Measurements from ENCODE around the gene GRIFIN. TPM values are rescaled to one million over a fixed set of nuclear protein-coding genes. Genes with fewer than 3 reads are reported as not detected.

Gene GRIFIN, protein sequence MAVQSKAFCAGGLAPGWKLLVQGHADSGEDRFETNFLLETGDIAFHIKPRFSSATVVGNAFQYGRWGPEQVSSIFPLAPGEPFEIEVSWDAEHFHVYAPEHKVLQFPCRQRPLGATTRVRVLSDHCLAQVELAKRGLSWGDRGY
- not detected for total RNA-seq

GRCh38 chr7:2476298-2476697 is at the start of gene GRIFIN:
GRIFIN (minus strand) TSS chr7:2476398; CDS start chr7:2476383, 15 bp downstream.
- ATAC-seq, result no peak
- no peaks in the 10 kb centered on the region for H3K36me3 Mint-ChIP-seq (ENCODE audit: insufficient read depth)
- H3K4me1 Mint-ChIP-seq (ENCODE audit: low read depth), result no peaks in the 10 kb centered on the region
- no peak within 1 kb of the TSS for H3K4me3 Mint-ChIP-seq
- DNase-seq, result no peak
- no peaks in the 10 kb centered on the region for H3K9me3 Mint-ChIP-seq
- no peaks in the 10 kb centered on the region for H3K27me3 Mint-ChIP-seq (ENCODE audit: low read depth)

DNA sequence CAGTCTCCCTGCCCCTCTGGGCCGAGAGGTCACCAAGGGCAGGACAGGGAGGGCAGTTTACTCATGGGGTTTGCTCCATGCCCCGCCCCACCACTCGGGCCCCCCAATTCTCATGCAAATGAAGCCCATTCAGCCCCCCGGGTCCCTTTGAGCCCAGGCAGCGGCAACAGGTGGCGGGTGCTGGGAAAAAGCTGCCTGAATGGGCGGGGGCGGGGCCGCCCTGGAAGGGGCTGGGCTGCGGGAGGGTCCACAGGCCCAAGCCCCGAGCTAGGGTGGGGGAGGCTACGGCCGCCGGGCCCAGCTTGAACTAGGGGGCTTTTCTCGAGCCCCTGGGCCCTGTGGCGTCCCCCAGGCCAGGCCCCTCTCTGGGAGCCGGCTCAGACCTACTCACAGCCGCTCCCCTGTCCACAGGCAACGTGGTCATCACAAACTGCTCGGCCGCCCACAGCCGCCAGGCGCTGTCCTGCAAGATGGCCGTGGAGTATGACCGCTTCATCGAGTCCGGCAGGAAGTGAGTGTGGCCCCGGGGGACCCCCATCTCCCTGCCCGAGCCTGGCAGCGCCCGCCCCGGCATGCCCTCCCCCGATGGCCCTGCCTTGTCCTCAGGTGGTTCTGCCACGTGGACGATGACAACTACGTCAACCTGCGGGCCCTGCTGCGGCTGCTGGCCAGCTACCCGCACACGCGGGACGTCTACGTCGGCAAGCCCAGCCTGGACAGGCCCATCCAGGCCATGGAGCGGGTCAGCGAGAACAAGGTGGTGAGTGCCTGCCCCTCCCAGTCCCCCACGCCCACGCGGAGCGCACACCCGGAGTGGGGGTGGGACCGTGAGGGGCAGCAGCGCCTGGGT is 48.8 kb upstream of the GRIFIN start:
- Mint-ChIP-seq H3K9me3 (no peaks in the 10 kb centered on the region), H3K36me3 (ENCODE audit: insufficient read depth) (peaks cover 4% of the 10 kb centered on the region), H3K4me3 (no peak overlapping the region), H3K27me3 (ENCODE audit: low read depth) (no peaks in the 10 kb centered on the region), H3K4me1 (ENCODE audit: low read depth) (peaks cover 62% of the 10 kb centered on the region)
- DNase-seq, result no peak
- no peak for ATAC-seq

DNA sequence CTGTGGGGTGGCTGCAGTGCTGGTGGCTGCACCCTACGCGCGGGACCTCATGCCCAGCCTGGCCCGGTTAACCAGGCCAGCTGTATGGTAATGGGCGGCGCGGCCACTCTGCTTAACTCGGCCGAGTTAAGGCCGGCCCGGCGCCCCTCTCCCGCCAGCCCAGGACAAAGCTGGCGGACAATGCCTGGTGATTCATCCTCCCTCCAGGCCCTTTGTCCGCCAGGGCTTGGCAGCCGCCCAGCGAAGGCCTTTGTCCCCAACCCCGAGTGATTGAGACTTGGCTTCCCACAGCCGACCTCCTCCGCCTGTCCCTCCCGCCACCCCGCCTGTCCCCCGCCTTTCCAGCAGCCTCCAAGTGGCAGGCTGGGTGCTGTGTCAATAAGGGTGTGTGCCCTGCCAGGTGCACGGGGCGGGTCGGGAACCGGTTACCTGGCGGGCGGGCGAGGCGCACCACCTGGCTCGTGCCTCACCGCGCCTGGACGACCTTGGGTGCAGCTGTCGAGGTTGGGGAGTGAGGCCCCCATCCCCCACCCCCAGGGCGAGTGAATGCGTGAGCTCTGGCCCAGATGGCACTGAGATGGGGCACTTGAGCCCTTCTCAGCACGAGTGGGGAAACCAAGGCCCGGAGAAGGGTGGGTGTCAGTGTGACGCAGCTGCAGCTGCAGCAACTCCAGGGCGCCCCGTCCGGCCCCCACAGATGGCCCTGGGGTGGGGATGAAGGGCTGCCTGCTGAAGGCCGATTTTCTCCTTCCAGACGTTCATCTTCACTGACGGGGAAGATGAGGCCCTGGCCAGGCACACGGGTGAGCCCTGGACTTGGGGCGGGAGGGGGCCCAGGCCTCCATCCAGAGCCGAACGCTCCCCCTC is 48.0 kb upstream of the GRIFIN start:
- H3K4me3 Mint-ChIP-seq, result peak overlapping the region; percentile 42
- peaks cover 4% of the 10 kb centered on the region for H3K36me3 Mint-ChIP-seq (ENCODE audit: insufficient read depth)
- H3K9me3 Mint-ChIP-seq, result no peaks in the 10 kb centered on the region
- DNase-seq (no peak), ATAC-seq (no peak)
- peaks cover 56% of the 10 kb centered on the region for H3K4me1 Mint-ChIP-seq (ENCODE audit: low read depth)
- H3K27me3 Mint-ChIP-seq (ENCODE audit: low read depth), result no peaks in the 10 kb centered on the region

DNA sequence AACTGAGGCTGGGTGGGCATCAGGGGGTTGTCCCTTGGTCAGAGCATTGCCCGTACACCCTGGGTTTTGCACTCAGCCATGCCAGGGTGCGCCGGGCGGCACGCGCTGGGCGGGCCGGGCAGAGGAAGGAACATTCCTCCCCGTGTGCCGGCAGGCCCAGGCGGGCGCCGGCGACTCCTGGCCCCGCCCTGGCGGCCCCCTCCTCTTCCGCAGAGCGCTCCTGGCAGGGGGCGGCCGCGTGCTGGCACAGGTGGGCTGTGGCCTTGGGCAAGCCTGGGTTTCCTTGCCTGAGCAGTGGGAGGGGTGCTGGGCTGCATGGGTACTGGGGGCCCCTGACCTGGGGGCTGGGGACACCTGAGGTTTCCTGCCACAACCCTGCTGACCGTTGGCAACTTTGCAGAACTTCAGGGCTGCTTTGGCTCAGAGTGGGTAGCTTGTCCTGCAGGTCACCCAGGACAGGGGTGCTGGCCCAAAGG is 47.3 kb upstream of the GRIFIN start:
- Mint-ChIP-seq H3K4me3 (peak overlapping the region; percentile 90), H3K4me1 (ENCODE audit: low read depth) (peaks cover 49% of the 10 kb centered on the region)

GRCh38 chr7:2522780-2523433 is 46.7 kb upstream of the GRIFIN start:
- peak overlapping the region; percentile 90 for H3K4me3 Mint-ChIP-seq
- peaks cover 4% of the 10 kb centered on the region for H3K36me3 Mint-ChIP-seq (ENCODE audit: insufficient read depth)
- H3K9me3 Mint-ChIP-seq, result no peaks in the 10 kb centered on the region
- H3K4me1 Mint-ChIP-seq (ENCODE audit: low read depth), result peaks cover 49% of the 10 kb centered on the region
- no peak for ATAC-seq
- no peaks in the 10 kb centered on the region for H3K27me3 Mint-ChIP-seq (ENCODE audit: low read depth)
- DNase-seq, result no peak

More for the DNA sequence above, 47.3 kb upstream of the GRIFIN start:
- peaks cover 4% of the 10 kb centered on the region for H3K36me3 Mint-ChIP-seq (ENCODE audit: insufficient read depth)
- H3K27me3 Mint-ChIP-seq (ENCODE audit: low read depth), result no peaks in the 10 kb centered on the region
- DNase-seq (no peak), ATAC-seq (no peak)
- H3K9me3 Mint-ChIP-seq, result no peaks in the 10 kb centered on the region

DNA sequence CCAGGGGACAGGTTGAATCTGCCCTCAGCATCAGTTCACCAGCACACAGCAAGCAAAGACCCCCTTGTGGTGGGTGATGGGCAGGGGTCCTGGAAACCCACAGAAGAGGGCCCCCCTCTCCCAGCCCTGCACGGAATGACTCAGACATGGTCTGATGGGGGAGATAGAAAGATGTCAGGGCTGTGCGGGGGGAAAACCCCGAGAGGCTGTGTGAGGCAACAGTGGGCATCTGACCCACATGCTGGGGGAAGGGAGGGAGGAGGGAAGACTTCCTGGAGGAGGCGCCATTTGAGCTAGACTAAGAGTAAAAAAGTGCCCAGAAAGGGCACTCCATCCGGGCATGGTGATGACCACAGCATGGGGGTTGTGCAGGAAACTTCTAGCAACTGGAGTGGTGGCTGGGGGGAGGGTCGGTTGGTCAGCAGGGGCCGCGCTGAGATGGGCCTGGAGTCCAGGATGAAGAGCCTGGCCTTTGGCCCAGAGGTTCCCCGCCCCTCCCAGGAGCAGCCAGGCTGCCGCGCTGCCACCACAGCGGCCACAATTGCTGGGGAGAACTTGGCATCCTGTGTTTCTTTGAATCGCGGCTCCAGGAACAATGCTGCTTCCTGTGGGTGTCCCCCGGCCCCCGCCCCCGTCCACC is 45.9 kb upstream of the GRIFIN start:
- H3K27me3 Mint-ChIP-seq (ENCODE audit: low read depth), result no peaks in the 10 kb centered on the region
- H3K36me3 Mint-ChIP-seq (ENCODE audit: insufficient read depth), result peaks cover 2% of the 10 kb centered on the region
- DNase-seq (peak; percentile 73), ATAC-seq (peak; percentile 51 to 56)
- peaks cover 48% of the 10 kb centered on the region for H3K4me1 Mint-ChIP-seq (ENCODE audit: low read depth)
- H3K9me3 Mint-ChIP-seq, result no peaks in the 10 kb centered on the region
- H3K4me3 Mint-ChIP-seq, result peak overlapping the region; percentile 90

DNA sequence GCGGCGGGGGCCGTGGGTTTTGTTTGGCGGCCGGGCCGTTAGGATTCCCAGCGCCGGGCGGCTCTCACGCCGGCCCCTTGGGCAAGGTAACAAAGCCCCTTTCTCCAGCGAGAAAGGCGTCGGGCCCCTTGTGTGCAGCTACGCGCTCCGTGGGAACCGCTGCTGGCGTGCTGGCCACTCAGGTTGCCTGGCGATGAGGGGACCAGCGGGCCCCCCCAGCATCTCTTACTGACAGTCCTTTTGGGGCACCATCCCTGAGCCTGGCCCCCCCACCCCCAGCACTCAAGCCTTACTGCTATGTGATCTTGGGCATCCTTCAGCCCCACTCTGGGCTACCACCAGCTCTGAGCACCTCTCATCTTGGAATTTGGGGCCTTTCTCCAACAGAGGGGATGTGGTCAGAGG is 45.1 kb upstream of the GRIFIN start:
- no peak for DNase-seq
- H3K4me1 Mint-ChIP-seq (ENCODE audit: low read depth), result peaks cover 43% of the 10 kb centered on the region
- ATAC-seq, result no peak
- H3K4me3 Mint-ChIP-seq, result peak overlapping the region; percentile 90
- H3K9me3 Mint-ChIP-seq, result no peaks in the 10 kb centered on the region
- H3K27me3 Mint-ChIP-seq (ENCODE audit: low read depth), result no peaks in the 10 kb centered on the region
- no peaks in the 10 kb centered on the region for H3K36me3 Mint-ChIP-seq (ENCODE audit: insufficient read depth)

DNA sequence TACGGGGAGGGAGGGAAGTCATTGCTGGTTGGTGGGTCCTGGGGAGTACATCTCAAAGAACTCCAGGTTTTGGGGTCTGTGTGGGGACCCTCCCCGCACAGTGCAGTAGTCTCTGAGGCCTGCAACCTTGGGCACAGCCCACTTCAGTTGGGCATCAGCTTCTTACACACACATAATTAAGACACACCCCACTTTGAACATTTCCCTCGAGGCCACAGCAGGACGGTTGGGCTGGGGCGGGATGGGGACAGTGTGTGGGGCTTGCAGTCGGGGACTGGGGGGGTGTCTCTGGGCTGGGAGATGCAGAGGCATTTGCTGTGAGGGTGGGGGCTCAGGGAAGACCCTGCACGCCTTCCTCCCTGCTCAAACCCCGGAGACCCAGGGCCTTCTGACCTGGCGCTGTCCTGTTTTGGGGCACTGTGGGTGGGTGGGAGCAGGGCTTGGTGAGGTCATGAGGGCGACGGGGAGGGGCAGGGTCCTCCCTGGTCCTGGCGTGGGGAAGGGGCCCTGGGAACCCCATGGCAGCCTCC is 44.6 kb upstream of the GRIFIN start:
- H3K36me3 Mint-ChIP-seq (ENCODE audit: insufficient read depth), result no peaks in the 10 kb centered on the region
- peaks cover 39% of the 10 kb centered on the region for H3K4me1 Mint-ChIP-seq (ENCODE audit: low read depth)
- H3K27me3 Mint-ChIP-seq (ENCODE audit: low read depth), result no peaks in the 10 kb centered on the region
- no peaks in the 10 kb centered on the region for H3K9me3 Mint-ChIP-seq
- DNase-seq (no peak), ATAC-seq (no peak)
- H3K4me3 Mint-ChIP-seq, result peak overlapping the region; percentile 90

GRCh38 chr7:2520131-2520760 is 44.0 kb upstream of the GRIFIN start:
- ATAC-seq (no peak), DNase-seq (no peak)
- Mint-ChIP-seq H3K36me3 (ENCODE audit: insufficient read depth) (no peaks in the 10 kb centered on the region), H3K27me3 (ENCODE audit: low read depth) (no peaks in the 10 kb centered on the region), H3K4me3 (peak overlapping the region; percentile 90), H3K4me1 (ENCODE audit: low read depth) (peaks cover 36% of the 10 kb centered on the region), H3K9me3 (no peaks in the 10 kb centered on the region)

DNA sequence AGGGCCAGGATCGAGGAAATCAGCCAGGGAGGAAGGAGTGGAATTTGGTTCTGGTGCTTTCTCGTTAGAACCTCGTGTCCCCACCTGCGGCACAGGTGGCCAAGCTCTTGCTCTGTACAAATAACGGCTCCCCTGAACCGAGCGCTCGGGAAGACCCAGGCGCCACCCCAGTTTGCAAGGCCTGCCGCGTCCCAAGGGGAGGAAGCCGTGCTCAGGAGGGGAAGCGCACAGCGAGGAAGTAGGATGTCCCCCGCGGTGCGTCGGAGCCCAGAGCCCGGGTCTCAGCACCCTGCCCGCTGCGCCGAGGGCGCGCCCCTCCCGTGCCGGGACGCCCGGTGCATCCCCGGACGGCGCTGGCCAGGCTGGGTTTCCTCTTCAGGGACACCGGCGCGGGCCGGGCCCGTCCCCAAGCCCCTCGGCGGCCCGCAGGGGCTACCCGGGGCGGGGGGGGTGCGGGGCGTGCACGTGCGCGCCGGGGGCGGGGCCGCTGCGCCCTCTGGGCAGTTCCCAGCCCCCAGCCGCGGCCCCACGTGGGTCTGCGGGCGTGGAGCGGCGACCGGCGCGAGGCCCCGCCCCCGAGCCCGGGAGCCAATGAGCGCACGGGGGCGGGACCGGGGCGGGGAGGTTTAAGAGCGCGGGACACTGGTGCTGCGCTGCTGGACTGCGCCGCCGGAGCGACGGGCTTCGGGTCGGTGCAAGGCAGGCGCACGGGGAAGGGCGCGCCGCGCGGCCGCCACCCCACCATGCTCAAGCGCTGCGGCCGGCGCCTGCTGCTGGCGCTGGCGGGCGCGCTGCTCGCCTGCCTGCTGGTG is 43.1 kb upstream of the GRIFIN start, which contains the start of gene LFNG:
TSS of gene LFNG (plus strand) at position 656 of the 812 bp plus-strand sequence. CDS start at position 744, 88 bp downstream.
- Mint-ChIP-seq H3K27me3 (ENCODE audit: low read depth) (no peaks in the 10 kb centered on the region), H3K4me1 (ENCODE audit: low read depth) (peaks cover 36% of the 10 kb centered on the region)
- ATAC-seq, result peak; percentile 80 to 81

DNA sequence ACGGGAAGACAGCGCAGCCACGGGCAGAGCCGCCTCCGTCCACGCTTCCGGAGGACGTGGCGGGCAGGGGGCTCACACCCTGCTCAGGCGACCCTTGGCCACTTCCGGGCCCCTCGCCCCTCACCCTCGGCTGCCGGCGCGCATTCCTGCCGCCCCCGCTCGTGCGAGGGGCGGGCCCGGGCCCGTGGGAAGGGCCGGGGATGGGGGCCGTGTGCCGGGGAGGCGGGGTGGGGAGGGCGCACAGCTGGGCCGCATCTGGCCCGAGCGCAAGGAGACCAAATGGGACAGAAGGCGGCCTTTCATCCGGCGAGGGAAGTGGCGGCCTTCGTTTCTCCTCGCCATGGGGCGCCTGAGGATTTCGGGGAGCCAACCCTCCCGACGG is 42.5 kb upstream of the GRIFIN start:
- no peaks in the 10 kb centered on the region for H3K9me3 Mint-ChIP-seq
- ATAC-seq, result no peak
- no peak for DNase-seq
- H3K36me3 Mint-ChIP-seq (ENCODE audit: insufficient read depth), result no peaks in the 10 kb centered on the region
- H3K27me3 Mint-ChIP-seq (ENCODE audit: low read depth), result no peaks in the 10 kb centered on the region
- H3K4me1 Mint-ChIP-seq (ENCODE audit: low read depth), result peaks cover 36% of the 10 kb centered on the region
- peak overlapping the region; percentile 67 for H3K4me3 Mint-ChIP-seq

More for the DNA sequence above, 43.1 kb upstream of the GRIFIN start, which contains the start of gene LFNG:
- DNase-seq, result peak; percentile 81
- peak within 1 kb of the TSS; percentile 90 for H3K4me3 Mint-ChIP-seq
- no peaks in the 10 kb centered on the region for H3K9me3 Mint-ChIP-seq
- H3K36me3 Mint-ChIP-seq (ENCODE audit: insufficient read depth), result no peaks in the 10 kb centered on the region
